Tibial nerve (tissue), 4 donors: ENCODE data around the gene DNMT1.

Experiments used
- CTCF ChIP-seq, 5 experiments: fragments of 200-600 bp in 3 of 5; fragments of 450-650 bp in 2 of 5; sonication (generic) in 3 of 5; IDR thresholded peaks; one replicate each; pipeline ENCODE4 v1.5.1; 2016 to 2019; ENCODE audit warnings: antibody characterized with exemption in 5 of 5, mild to moderate bottlenecking in 3 of 5, moderate library complexity in 2 of 5
- EP300 ChIP-seq, 2 donors: sonication (generic); formaldehyde crosslinking; IDR thresholded peaks; one replicate each; pipeline ENCODE4 v1.6.1; 2017; ENCODE audit warnings: antibody characterized with exemption in 2 of 2, mild to moderate bottlenecking in 1 of 2
- POLR2A ChIP-seq, 2 donors: fragments of 450-650 bp; IDR thresholded peaks; one replicate each; pipeline ENCODE4 v1.6.1; 2017; ENCODE audit warnings: antibody characterized with exemption in 2 of 2, mild to moderate bottlenecking in 2 of 2, moderate library complexity in 2 of 2

- TF ChIP-seq CTCF (IDR thresholded peaks at IDR 0.05) (no peak), POLR2A (IDR thresholded peaks at IDR 0.05) (no peak), EP300 (IDR thresholded peaks at IDR 0.05) (no peak)
Measured at GRCh38 chr19:10211691-10212090, 16.9 kb upstream of the DNMT1 start.
